ENCODE data around the gene APH1B.

DNA sequence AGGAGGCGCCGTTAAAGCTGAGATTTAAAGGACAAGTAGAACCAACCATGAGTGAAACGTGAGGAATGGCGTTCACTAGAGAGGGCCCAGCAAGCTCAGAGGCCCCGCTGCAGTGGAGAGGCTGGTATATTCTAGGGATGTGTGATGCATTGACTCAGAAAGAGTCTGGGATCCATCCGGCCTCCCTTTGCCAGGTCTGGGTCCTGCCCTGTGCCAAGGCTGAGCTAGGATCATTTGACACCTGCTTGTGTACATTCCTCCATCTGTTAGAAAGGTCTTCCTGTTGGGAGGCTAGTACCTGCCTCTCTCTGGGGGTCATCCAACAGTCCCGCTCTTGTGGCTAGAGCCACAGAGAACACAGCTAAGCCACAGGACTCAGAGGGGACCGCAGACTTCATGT lies 75.9 kb downstream of the APH1B start:
- TF ChIP-seq, protein P1, sequence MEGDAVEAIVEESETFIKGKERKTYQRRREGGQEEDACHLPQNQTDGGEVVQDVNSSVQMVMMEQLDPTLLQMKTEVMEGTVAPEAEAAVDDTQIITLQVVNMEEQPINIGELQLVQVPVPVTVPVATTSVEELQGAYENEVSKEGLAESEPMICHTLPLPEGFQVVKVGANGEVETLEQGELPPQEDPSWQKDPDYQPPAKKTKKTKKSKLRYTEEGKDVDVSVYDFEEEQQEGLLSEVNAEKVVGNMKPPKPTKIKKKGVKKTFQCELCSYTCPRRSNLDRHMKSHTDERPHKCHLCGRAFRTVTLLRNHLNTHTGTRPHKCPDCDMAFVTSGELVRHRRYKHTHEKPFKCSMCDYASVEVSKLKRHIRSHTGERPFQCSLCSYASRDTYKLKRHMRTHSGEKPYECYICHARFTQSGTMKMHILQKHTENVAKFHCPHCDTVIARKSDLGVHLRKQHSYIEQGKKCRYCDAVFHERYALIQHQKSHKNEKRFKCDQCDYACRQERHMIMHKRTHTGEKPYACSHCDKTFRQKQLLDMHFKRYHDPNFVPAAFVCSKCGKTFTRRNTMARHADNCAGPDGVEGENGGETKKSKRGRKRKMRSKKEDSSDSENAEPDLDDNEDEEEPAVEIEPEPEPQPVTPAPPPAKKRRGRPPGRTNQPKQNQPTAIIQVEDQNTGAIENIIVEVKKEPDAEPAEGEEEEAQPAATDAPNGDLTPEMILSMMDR (IDR thresholded peaks at IDR 0.05 in 8 of 11, conservative IDR thresholded peaks at IDR 0.05 in 3 of 11) = no peak
- TF ChIP-seq POLR2AphosphoS5 (IDR thresholded peaks at IDR 0.05) (no peak), POLR2A (IDR thresholded peaks at IDR 0.05) (no peak)
